AG10803 (cell line): ENCODE data around the gene HMX2.

Experiments
- DNase-seq: peaks from one replicate; pipeline ENCODE4 v3.0.0; 2010; ENCODE audit warnings: low read depth
- H3K4me3 ChIP-seq: 2 replicates; pipeline ENCODE4 v1.5.1; 2011; ENCODE audit warnings: mild to moderate bottlenecking, low read length, control low read depth
- CTCF ChIP-seq: conservative IDR thresholded peaks from 2 replicates; pipeline ENCODE4 v1.5.1; 2011; ENCODE audit warnings: mild to moderate bottlenecking, low read length, control low read depth, inconsistent platforms

HMX2 gene

GRCh38 chr10:123149162-123149567 is 1.2 kb downstream of the HMX2 start:
- TF ChIP-seq CTCF = no peak

GRCh38 chr10:123149568-123150270 is 1.8 kb downstream of the HMX2 start:
- no peak for TF ChIP-seq CTCF
- H3K4me3 ChIP-seq = peak overlapping the region; percentile 49
- DNase-seq = peak; percentile 40

More at GRCh38 chr10:123149162-123149567, 1.2 kb downstream of the HMX2 start:
- H3K4me3 ChIP-seq = no peak overlapping the region
- DNase-seq = no peak

DNA sequence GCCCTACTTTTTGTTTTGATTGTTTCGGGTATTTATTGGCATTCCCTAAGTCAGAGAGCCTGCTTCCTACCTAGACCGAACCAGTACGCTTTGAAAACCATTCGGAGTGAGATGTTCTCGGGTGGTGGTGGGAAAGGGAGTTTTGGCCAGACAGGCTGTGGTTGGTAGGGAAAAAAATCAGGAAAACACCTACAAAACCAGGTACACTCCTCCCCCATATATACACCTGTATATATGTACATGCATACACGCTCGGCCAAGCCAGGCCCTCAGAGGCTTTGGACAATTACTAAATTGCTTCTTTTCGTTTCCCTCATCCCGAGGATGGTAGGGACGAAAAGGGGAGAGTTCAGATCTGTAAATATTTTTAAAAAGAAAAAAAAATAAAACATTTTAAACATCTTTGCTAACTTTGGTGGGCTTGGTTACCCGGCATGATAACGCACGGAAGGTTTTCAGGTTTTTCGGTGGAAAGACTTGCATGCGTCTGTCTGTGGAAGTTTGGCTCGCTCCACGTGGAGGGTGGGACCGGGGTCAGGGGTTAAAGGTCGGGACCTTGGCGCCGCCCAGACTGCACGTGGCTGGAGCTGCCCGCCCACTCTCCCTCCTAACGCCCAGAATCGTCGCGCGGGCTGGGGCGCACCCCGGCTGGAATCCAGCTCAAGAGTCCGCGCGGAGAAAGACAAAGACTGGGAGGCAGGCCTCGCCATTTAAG is 2.5 kb downstream of the HMX2 start:
- peak overlapping the region; percentile 49 for H3K4me3 ChIP-seq
- no peak for DNase-seq

GRCh38 chr10:123150986-123151736 is 3.2 kb downstream of the HMX2 start:
- peak overlapping the region; percentile 10 for H3K4me3 ChIP-seq
- no peak for TF ChIP-seq CTCF
- DNase-seq = peak; percentile 17

More for the DNA sequence above, 2.5 kb downstream of the HMX2 start:
- TF ChIP-seq CTCF = no peak

- no peak for TF ChIP-seq CTCF
- no peak overlapping the region for H3K4me3 ChIP-seq
- DNase-seq = no peak
Measured at GRCh38 chr10:123151737-123152135, 3.8 kb downstream of the HMX2 start.

DNA sequence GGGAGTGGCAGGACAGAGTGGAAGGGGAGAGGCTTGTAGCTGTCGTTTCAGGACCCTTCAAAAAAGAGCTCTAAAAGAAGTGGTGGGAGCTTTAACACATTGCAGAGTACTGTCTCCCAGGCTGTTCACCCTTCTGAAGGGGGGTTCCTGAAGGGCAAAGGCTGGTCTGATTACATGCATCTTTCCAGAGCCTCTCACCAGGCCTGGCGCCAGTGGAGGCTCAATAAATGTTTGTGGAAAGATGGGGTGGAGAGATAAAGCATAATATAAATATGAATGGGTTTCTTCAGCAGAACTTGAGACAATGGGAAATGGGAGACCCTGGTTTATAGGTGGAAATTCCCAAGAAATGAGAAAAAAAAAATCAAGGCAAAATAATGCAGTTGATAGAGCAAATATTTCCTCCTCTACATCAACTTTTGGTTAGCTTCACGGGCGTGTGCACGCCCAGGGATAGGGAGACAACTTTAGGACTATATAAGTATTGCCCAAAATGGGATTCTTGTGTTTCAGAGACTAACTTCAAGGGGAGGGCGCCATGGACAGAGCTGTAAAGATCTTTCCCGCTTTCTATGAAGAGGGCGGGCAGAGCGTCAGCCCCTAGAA is 5.7 kb downstream of the HMX2 start:
- no peak overlapping the region for H3K4me3 ChIP-seq
- DNase-seq = no peak
- TF ChIP-seq CTCF = no peak
